Effector CD8-positive, alpha-beta T cell (primary cell): Measurements from ENCODE around the gene DHRS4L2.
A peak's percentile ranks its signal among the peaks of the same experiment; 100 is the strongest.
"Not testable (repeated sequence)": the region's sequence is repeated elsewhere in the genome, so short reads cannot be mapped to it uniquely, and the experiment has no call there.

ENCODE experiments used
- DNase-seq: peaks from one replicate; lab custom pipeline; 2025; lab: John Stamatoyannopoulos, UW

Gene DHRS4L2

GRCh38 chr14:23973178-23973577 lies 15.6 kb upstream of the DHRS4L2 start:
- DNase-seq = not testable (repeated sequence)

GRCh38 chr14:23974041-23974440 lies 14.7 kb upstream of the DHRS4L2 start:
- not testable (repeated sequence) for DNase-seq

GRCh38 chr14:23977208-23977607 lies 11.5 kb upstream of the DHRS4L2 start:
- DNase-seq = not testable (repeated sequence)

GRCh38 chr14:23981951-23982813 lies 6.5 kb upstream of the DHRS4L2 start:
- DNase-seq = not testable (repeated sequence)

GRCh38 chr14:23984891-23985602 lies 3.7 kb upstream of the DHRS4L2 start:
- no peak for DNase-seq

GRCh38 chr14:23988223-23988606 lies 514 bp upstream of the DHRS4L2 start:
- DNase-seq = not testable (repeated sequence)

GRCh38 chr14:23989734-23990445 lies 1.2 kb downstream of the DHRS4L2 start:
- not testable (repeated sequence) for DNase-seq

- DNase-seq = not testable (repeated sequence)
Observed at GRCh38 chr14:23990961-23991360, 2.2 kb downstream of the DHRS4L2 start.

- DNase-seq = not testable (repeated sequence)
Observed at GRCh38 chr14:23993042-23993441, 4.3 kb downstream of the DHRS4L2 start.

GRCh38 chr14:23996009-23996408 lies 7.3 kb downstream of the DHRS4L2 start:
- not testable (repeated sequence) for DNase-seq

GRCh38 chr14:23996825-23997224 lies 8.1 kb downstream of the DHRS4L2 start:
- not testable (repeated sequence) for DNase-seq

- DNase-seq = not testable (repeated sequence)
Observed at GRCh38 chr14:23999640-24000039, 10.9 kb downstream of the DHRS4L2 start.

GRCh38 chr14:24001078-24001477 lies 12.3 kb downstream of the DHRS4L2 start:
- DNase-seq = not testable (repeated sequence)

GRCh38 chr14:24001679-24002078 lies 12.9 kb downstream of the DHRS4L2 start:
- DNase-seq = not testable (repeated sequence)

- DNase-seq = not testable (repeated sequence)
Observed at GRCh38 chr14:24006471-24006816, 17.7 kb downstream of the DHRS4L2 start.

GRCh38 chr14:24006817-24007652 lies 18.3 kb downstream of the DHRS4L2 start:
- DNase-seq = peak; percentile 58

- no peak for DNase-seq
Observed at GRCh38 chr14:24011051-24011450, 22.3 kb downstream of the DHRS4L2 start.

GRCh38 chr14:24012726-24013273 lies 24.1 kb downstream of the DHRS4L2 start:
- DNase-seq = not testable (repeated sequence)

- peak; percentile 4 for DNase-seq
Observed at GRCh38 chr14:24013654-24014514, 25.2 kb downstream of the DHRS4L2 start.

- not testable (repeated sequence) for DNase-seq
Observed at GRCh38 chr14:24015745-24016144, 27.0 kb downstream of the DHRS4L2 start.
